ENCODE results near the gene PPCS.
"Not testable (repeated sequence)": the region's sequence is repeated elsewhere in the genome, so short reads cannot be mapped to it uniquely, and the experiment has no call there.

The PPCS gene

DNA sequence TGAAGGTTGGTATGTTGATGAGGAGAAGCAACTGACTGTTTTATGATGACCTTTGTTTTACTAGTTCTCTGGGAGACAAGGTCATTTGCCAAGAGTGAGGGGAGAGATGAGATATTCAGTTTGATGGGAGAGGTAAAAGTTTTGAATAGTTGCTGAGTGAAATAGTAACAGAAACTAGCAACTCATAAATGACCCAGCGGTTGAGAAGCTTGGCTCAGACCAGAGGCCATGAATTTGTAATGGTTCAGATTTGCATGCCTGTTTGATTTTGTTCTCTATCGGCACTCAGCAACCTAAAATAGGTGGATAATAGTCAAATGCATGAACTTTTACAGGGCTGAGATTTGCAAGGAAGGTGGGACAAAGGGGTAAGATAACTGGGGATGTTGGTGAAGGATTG is 13.4 kb downstream of the PPCS start:
- H3K4me3 Mint-ChIP-seq = no peak overlapping the region
- no peaks in the 10 kb centered on the region for H3K27me3 Mint-ChIP-seq
- H3K36me3 Mint-ChIP-seq = no peaks in the 10 kb centered on the region
- no peaks in the 10 kb centered on the region for H3K4me1 Mint-ChIP-seq
- no peaks in the 10 kb centered on the region for H3K9me3 Mint-ChIP-seq
- no peak for DNase-seq
- CTCF ChIA-PET = no interaction called here
- H3K27ac Mint-ChIP-seq = no peak overlapping the region

DNA sequence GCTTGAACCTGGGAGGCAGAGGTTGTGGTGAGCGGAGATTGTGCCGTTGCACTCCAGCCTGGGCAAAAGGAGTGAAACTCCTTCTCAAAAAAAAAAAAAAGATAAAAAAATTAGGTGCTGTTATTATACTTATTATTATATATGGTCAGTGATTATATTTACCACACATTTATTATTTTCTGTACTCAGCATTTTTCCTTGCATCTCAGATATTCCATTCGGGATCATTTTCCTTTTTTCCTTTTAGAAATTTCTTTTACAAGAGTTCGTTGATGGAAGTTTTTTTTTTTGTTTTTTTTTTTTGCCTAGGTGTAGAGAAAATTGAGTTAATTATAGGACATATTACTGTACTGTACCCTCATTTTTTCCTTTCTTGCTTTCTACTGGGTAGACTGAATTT is 20.3 kb downstream of the PPCS start:
- no peak for DNase-seq
- Mint-ChIP-seq H3K36me3 (no peaks in the 10 kb centered on the region), H3K27ac (no peak overlapping the region), H3K4me3 (no peak overlapping the region), H3K9me3 (no peaks in the 10 kb centered on the region), H3K27me3 (no peaks in the 10 kb centered on the region), H3K4me1 (no peaks in the 10 kb centered on the region)
- CTCF ChIA-PET = no interaction called here

DNA sequence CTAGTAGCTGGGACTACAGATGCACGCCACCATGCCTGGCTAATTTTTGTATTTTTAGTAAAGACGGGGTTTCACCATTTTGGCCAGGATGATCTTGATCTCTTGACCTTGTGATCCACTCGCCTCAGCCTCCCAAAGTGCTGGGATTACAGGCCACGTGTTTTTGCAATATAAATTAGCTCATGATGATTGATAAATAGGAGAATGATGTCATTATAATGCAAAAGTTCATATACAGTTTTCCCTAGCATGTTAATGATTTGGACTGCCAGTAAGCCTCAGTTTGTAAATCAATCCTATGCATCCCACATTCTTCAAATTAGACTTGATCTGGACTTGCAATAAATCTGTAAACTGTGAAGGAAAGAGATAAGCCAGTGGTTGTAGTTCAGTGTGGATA is 21.0 kb downstream of the PPCS start:
- H3K36me3 Mint-ChIP-seq, H3K27me3 Mint-ChIP-seq, DNase-seq, H3K9me3 Mint-ChIP-seq, H3K4me1 Mint-ChIP-seq, CTCF ChIA-PET, H3K4me3 Mint-ChIP-seq, H3K27ac Mint-ChIP-seq: not testable (repeated sequence)

GRCh38 chr1:42477775-42478174 is 21.4 kb downstream of the PPCS start:
- no peak for DNase-seq
- CTCF ChIA-PET = no interaction called here
- Mint-ChIP-seq H3K36me3 (no peaks in the 10 kb centered on the region), H3K27ac (no peak overlapping the region), H3K4me1 (no peaks in the 10 kb centered on the region), H3K9me3 (no peaks in the 10 kb centered on the region), H3K27me3 (no peaks in the 10 kb centered on the region), H3K4me3 (no peak overlapping the region)

DNA sequence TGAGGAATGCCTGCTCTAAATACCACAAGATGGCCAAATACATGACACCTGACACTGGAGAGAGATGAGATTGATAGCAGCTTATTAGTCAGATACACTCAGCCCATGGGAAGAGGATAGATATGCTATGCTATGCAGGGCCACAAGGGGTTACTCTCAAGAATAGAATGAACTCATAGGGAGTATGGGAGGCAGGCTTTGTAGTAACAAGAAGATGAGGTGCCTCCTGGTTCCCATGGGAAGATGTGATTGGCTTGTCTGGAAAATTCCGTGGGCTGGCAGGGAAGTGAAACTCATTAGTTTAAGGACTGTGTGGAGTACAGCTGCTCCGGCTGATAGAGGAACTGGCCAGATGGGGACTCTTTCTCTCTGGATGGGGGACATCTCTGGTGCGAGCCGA is 23.3 kb downstream of the PPCS start:
- DNase-seq = no peak
- CTCF ChIA-PET = no interaction called here
- no peak overlapping the region for H3K27ac Mint-ChIP-seq

DNA sequence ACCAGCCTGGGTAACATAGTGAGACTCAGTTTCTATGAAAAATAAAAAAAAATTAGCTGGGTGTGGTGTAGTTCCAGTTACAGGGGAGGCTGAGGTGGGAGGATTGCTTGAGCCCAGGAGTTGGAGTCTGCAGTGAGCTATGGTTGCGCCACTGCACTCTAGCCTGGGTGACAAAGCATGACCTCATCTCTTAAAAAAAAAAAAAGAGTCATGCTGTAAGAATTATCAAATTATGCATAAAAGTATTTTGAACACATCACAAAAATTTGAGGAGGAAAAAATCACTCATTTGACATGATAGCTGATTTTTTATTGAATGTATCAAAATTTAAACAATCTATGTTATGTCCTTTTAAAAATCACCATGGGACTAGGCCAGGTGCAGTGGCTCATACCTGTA is 24.6 kb downstream of the PPCS start:
- H3K9me3 Mint-ChIP-seq = no peaks in the 10 kb centered on the region
- H3K36me3 Mint-ChIP-seq = no peaks in the 10 kb centered on the region
- CTCF ChIA-PET = no interaction called here
- H3K27me3 Mint-ChIP-seq = no peaks in the 10 kb centered on the region
- H3K4me1 Mint-ChIP-seq = no peaks in the 10 kb centered on the region
- DNase-seq = no peak
- no peak overlapping the region for H3K27ac Mint-ChIP-seq
- H3K4me3 Mint-ChIP-seq = no peak overlapping the region

More for the DNA sequence above, 23.3 kb downstream of the PPCS start:
- no peaks in the 10 kb centered on the region for H3K4me1 Mint-ChIP-seq
- no peaks in the 10 kb centered on the region for H3K36me3 Mint-ChIP-seq
- H3K27me3 Mint-ChIP-seq = no peaks in the 10 kb centered on the region
- H3K4me3 Mint-ChIP-seq = no peak overlapping the region
- no peaks in the 10 kb centered on the region for H3K9me3 Mint-ChIP-seq

- Mint-ChIP-seq H3K27me3 (no peaks in the 10 kb centered on the region), H3K4me3 (no peak overlapping the region), H3K4me1 (no peaks in the 10 kb centered on the region), H3K36me3 (no peaks in the 10 kb centered on the region), H3K27ac (no peak overlapping the region), H3K9me3 (no peaks in the 10 kb centered on the region)
- no peak for DNase-seq
- CTCF ChIA-PET = no interaction called here
These were observed 26.4 kb downstream of the PPCS start for GRCh38 chr1:42482635-42483153.

DNA sequence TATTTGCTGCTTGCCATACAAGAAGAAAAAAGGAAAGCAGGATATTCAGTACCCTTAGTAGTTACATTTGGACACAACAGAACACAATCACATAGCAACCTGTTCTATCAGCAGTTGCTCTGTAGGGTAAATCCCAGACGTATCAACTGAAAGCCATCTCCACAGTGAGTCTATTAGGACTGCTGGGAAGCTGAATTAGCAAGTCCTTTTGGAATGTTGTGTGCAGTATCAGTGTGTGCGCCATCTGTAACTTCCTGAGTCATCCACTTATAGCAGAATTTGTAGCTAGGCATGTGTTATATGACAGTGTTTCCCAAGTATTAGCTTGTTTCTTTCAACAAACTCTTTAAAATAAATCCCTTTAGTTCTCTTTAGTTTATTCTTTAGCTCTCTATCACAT is 28.0 kb downstream of the PPCS start:
- Mint-ChIP-seq H3K36me3 (no peaks in the 10 kb centered on the region), H3K27ac (no peak overlapping the region), H3K27me3 (no peaks in the 10 kb centered on the region), H3K4me3 (no peak overlapping the region), H3K4me1 (no peaks in the 10 kb centered on the region), H3K9me3 (no peaks in the 10 kb centered on the region)
- CTCF ChIA-PET = no interaction called here
- DNase-seq = no peak

DNA sequence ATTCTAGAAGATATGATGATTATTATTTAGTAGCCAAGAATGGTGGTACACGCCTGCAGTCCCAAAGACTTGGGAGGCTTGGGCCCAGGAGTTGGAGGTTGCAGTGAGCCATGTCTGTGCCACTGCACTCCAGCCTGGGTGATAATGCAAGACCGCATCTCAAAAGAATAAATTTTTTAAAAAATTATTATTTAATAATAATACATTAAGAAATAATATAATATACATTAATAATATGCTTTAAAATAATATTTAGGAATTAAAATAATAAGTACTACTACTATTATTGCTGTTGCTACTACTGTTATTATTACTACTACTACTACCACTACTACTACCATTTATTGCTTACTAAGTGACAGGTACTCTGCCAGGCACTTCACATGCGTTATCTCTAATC is 33.9 kb downstream of the PPCS start:
- Mint-ChIP-seq H3K4me1 (no peaks in the 10 kb centered on the region), H3K27me3 (no peaks in the 10 kb centered on the region), H3K9me3 (peaks cover 2% of the 10 kb centered on the region), H3K4me3 (no peak overlapping the region), H3K27ac (no peak overlapping the region), H3K36me3 (no peaks in the 10 kb centered on the region)
- CTCF ChIA-PET = no interaction called here
- no peak for DNase-seq

DNA sequence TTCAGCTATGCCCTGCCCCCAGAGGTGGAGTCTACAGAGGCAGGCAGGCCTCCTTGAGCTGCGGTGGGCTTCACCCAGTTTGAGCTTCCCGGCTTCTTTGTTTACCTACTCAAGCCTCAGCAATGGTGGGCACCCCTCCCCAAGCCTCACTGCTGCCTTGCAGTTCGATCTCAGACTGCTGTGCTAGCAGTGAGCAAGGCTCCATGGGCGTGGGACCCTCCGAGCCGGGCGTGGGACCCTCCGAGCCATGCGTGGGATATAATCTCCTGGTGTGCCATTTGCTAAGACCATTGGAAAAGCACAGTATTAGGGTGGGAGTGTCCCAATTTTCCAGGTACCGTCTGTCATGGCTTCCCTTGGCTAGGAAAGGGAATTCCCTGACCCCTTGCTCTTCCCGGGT is 45.7 kb downstream of the PPCS start:
- CTCF ChIA-PET, H3K4me3 Mint-ChIP-seq, H3K36me3 Mint-ChIP-seq, DNase-seq, H3K27ac Mint-ChIP-seq, H3K27me3 Mint-ChIP-seq, H3K4me1 Mint-ChIP-seq: not testable (repeated sequence)
- H3K9me3 Mint-ChIP-seq = peaks cover 24% of the 10 kb centered on the region

DNA sequence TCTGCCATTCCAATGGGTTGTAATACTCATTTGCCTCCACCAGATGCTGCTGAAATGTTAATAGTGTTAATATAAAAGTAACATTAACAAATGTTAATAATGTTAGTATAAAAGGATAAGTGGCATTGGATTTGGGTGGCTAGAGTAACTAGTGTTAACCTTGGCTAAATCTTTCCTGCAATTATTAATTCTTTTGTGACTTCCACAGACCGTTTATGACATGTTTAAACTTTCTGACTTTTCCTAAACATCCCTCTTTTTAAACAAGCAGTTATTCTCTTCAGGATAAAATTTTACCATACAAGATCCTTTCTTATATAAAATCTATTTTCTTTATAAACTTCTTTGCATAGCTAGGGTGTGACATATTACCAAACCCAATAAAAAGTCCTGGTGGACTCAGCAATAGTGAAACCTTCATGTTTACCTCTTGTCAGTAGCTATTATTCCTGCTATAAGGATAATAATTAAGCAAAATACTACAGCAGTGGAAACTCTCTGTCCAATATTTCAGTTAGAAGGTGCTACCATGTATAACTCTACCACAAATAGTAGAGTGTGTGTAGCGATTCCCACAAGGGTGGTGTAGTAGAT is 48.3 kb downstream of the PPCS start:
- Mint-ChIP-seq H3K27me3 (no peaks in the 10 kb centered on the region), H3K27ac (no peak overlapping the region), H3K9me3 (peaks cover 33% of the 10 kb centered on the region), H3K36me3 (peaks cover 6% of the 10 kb centered on the region), H3K4me1 (no peaks in the 10 kb centered on the region), H3K4me3 (no peak overlapping the region)
- DNase-seq = no peak
- CTCF ChIA-PET = interaction anchor here (0.9 kb wide), 1 partner anchor 16 kb away, joined by 3 read pairs; no protein-coding TSS in a partner anchor

- Mint-ChIP-seq H3K4me1 (no peaks in the 10 kb centered on the region), H3K4me3 (no peak overlapping the region), H3K36me3 (peaks cover 8% of the 10 kb centered on the region), H3K27ac (no peak overlapping the region), H3K27me3 (no peaks in the 10 kb centered on the region), H3K9me3 (peaks cover 39% of the 10 kb centered on the region)
- CTCF ChIA-PET = no interaction called here
- no peak for DNase-seq
These were observed 50.2 kb downstream of the PPCS start for GRCh38 chr1:42506576-42506975.
